SK-N-SH (cell line): Measurements from ENCODE around the gene ETFA. TPM values are rescaled to one million over a fixed set of nuclear protein-coding genes. Genes with fewer than 3 reads are reported as not detected.

Source experiments
- CTCF ChIA-PET: fragments of 300-600, 350-600 bp; formaldehyde crosslinking; extraction: SDS; loops from one replicate; lab custom pipeline; 2021; lab: Yijun Ruan, JAX
- POLR2A ChIA-PET: fragments of 350-600 bp; sonication (Branson Sonifier 250); formaldehyde crosslinking; extraction: SDS; loops from one replicate; lab custom pipeline; 2020; ENCODE audit warnings: antibody characterized with exemption, inconsistent platforms; lab: Yijun Ruan, JAX
- DNase-seq: peaks from one replicate; pipeline ENCODE4 v3.0.0; 2012
- H2AFZ ChIP-seq: fragments of 200-600 bp; sonication (generic); 2 replicates; pipeline ENCODE4 v1.8.1; 2016; ENCODE audit warnings: antibody characterized with exemption, mild to moderate bottlenecking, low read depth
- H3F3A ChIP-seq: fragments of 200-600 bp; sonication (generic); replicated peaks from 2 replicates; pipeline ENCODE3; 2016; ENCODE audit warnings: antibody characterized with exemption, mild to moderate bottlenecking; ENCODE audit not compliant: insufficient read depth
- H3K27ac ChIP-seq, 2 experiments: fragments of 200-500 bp in 1 of 2; fragments of 200-600 bp in 1 of 2; sonication (Bioruptor generic) in 1 of 2; sonication (generic), shearing (Covaris generic) in 1 of 2; 2 replicates each; pipeline versions ENCODE4 v1.5.1 to v1.6.1; 2014 to 2016; ENCODE audit warnings: low read depth in 2 of 2, inconsistent platforms in 1 of 2, low read length in 1 of 2, mild to moderate bottlenecking in 1 of 2, mixed read lengths in 1 of 2
- H3K27me3 ChIP-seq: fragments of 200-600 bp; sonication (generic), shearing (Covaris generic); 2 replicates; pipeline ENCODE4 v1.6.1; 2016; ENCODE audit warnings: mixed run types; ENCODE audit not compliant: insufficient read depth
- H3K36me3 ChIP-seq, 2 experiments: fragments of 200-500 bp in 1 of 2; fragments of 200-600 bp in 1 of 2; sonication (Bioruptor generic) in 1 of 2; sonication (generic) in 1 of 2; replicated peaks in 1 of 2; 2 replicates each; pipeline versions ENCODE3 to v1.5.1; 2014 to 2016; ENCODE audit warnings: low read length in 1 of 2, mild to moderate bottlenecking in 1 of 2; ENCODE audit not compliant: insufficient read depth in 2 of 2, control insufficient read depth in 1 of 2
- H3K4me1 ChIP-seq, 2 experiments: fragments of 200-500 bp in 1 of 2; fragments of 200-600 bp in 1 of 2; sonication (Bioruptor generic) in 1 of 2; sonication (generic), shearing (Covaris generic) in 1 of 2; 2 replicates each; pipeline versions ENCODE4 v1.5.1 to v1.6.1; 2014 to 2016; ENCODE audit warnings: low read depth in 1 of 2, low read length in 1 of 2, mixed run types in 1 of 2; ENCODE audit not compliant: insufficient read depth in 2 of 2, control insufficient read depth in 1 of 2
- H3K4me2 ChIP-seq: fragments of 200-600 bp; sonication (generic), shearing (Covaris generic); 2 replicates; pipeline ENCODE4 v1.6.1; 2017; ENCODE audit warnings: mixed run types
- H3K4me3 ChIP-seq, 2 experiments: fragments of 200-500 bp in 1 of 2; fragments of 200-600 bp in 1 of 2; sonication (Bioruptor generic) in 1 of 2; sonication (generic), shearing (Covaris generic) in 1 of 2; 2 replicates each; pipeline versions ENCODE4 v1.5.1 to v1.8.1; 2014 to 2016; ENCODE audit warnings: low read depth in 2 of 2, inconsistent platforms in 1 of 2, low read length in 1 of 2, mild to moderate bottlenecking in 1 of 2, mixed read lengths in 1 of 2, moderate library complexity in 1 of 2
- H3K79me2 ChIP-seq: fragments of 200-600 bp; sonication (generic); 2 replicates; pipeline ENCODE4 v1.8.1; 2017; ENCODE audit warnings: mild to moderate bottlenecking; ENCODE audit not compliant: insufficient read depth
- H3K9ac ChIP-seq: fragments of 200-600 bp; sonication (generic); 2 replicates; pipeline ENCODE4 v1.6.1; 2017; ENCODE audit warnings: mixed run types
- H3K9me2 ChIP-seq: fragments of 200-600 bp; sonication (generic); 2 replicates; pipeline ENCODE4 v1.6.1; 2017; ENCODE audit warnings: mixed run types
- H3K9me3 ChIP-seq: fragments of 200-600 bp; sonication (generic); 2 replicates; pipeline ENCODE4 v1.6.1; 2017; ENCODE audit warnings: mixed run types, mild to moderate bottlenecking, moderate library complexity
- H4K20me1 ChIP-seq: fragments of 200-600 bp; sonication (generic); 2 replicates; pipeline ENCODE4 v1.6.1; 2017; ENCODE audit warnings: mild to moderate bottlenecking, mixed run types; ENCODE audit not compliant: insufficient read depth
- EP300 ChIP-seq, 2 experiments: IDR thresholded peaks; 2 replicates each; pipeline versions ENCODE4 v1.4.0 to v1.6.1; 2012; ENCODE audit warnings: borderline replicate concordance in 1 of 2, low read depth in 1 of 2, low read length in 1 of 2
- FOSL2 ChIP-seq: IDR thresholded peaks from 2 replicates; pipeline ENCODE4 v1.4.0; 2012; ENCODE audit warnings: low read depth, mild to moderate bottlenecking, moderate library complexity, borderline replicate concordance
- GATA2 ChIP-seq: sonication (generic); formaldehyde crosslinking; IDR thresholded peaks from 2 replicates; pipeline ENCODE4 v1.5.0; 2020; ENCODE audit warnings: mild to moderate bottlenecking, missing genetic modification reagents
- NFIC ChIP-seq: IDR thresholded peaks from 2 replicates; pipeline ENCODE4 v1.4.0; 2012; ENCODE audit warnings: borderline replicate concordance
- NRF1 ChIP-seq: IDR thresholded peaks from 2 replicates; pipeline ENCODE4 v1.6.1; 2012; ENCODE audit warnings: low read depth, mild to moderate bottlenecking, low read length
- POLR2AphosphoS5 ChIP-seq: IDR thresholded peaks from 2 replicates; pipeline ENCODE4 v1.6.1; 2012; ENCODE audit warnings: low read depth, low read length
- RAD21 ChIP-seq: IDR thresholded peaks from 2 replicates; pipeline ENCODE4 v1.6.1; 2012; ENCODE audit warnings: mild to moderate bottlenecking, low read length
- RXRA ChIP-seq: IDR thresholded peaks from 2 replicates; pipeline ENCODE4 v1.4.0; 2012; ENCODE audit warnings: low read depth, mild to moderate bottlenecking, borderline replicate concordance
- TAF1 ChIP-seq: IDR thresholded peaks from 2 replicates; pipeline ENCODE4 v1.6.1; 2012; ENCODE audit warnings: low read depth, mild to moderate bottlenecking, low read length, moderate library complexity, borderline replicate concordance
- USF1 ChIP-seq: IDR thresholded peaks from 2 replicates; pipeline ENCODE4 v1.4.0; 2012; ENCODE audit warnings: low read depth, borderline replicate concordance
- WGBS: methylation state at CpG from one replicate; pipeline ENCODE4 v1.1.6; 2017; ENCODE audit warnings: low lambda C conversion rate; 5-methylcytosine and 5-hydroxymethylcytosine counted together
- polyA plus RNA-seq, 3 experiments: library from polyadenylated mRNA; depleted of rRNA; stranded (reverse); fragments of >200 nt; gene quantifications; 2 replicates each; pipeline ENCODE4 v1.2.3, GENCODE V29; 2012

ETFA gene
- polyA plus RNA-seq, 1 of the 3 experiments (the other 2 are of a cell fraction): 122 TPM

- POLR2A ChIA-PET: no interaction called here
- Histone ChIP-seq H3K36me3 (peaks cover 35% of the 10 kb centered on the region in 2 experiments), H3F3A (no peaks in the 10 kb centered on the region), H4K20me1 (no peaks in the 10 kb centered on the region), H3K27me3 (no peaks in the 10 kb centered on the region), H3K9ac (no peak overlapping the region), H3K27ac (no peak overlapping the region), H3K9me2 (no peaks in the 10 kb centered on the region), H3K79me2 (no peaks in the 10 kb centered on the region), H3K4me2 (no peak overlapping the region), H3K4me1 (peaks cover 0 to 6% of the 10 kb centered on the region in 2 experiments; a peak in 1 of 4 replicates), H3K4me3 (no peak overlapping the region), H2AFZ (no peak overlapping the region), H3K9me3 (no peaks in the 10 kb centered on the region)
- WGBS: 77% methylated on average over 7 of the region's 7 CpGs
- DNase-seq: no peak
- CTCF ChIA-PET: interaction anchor here (0.9 to 1.8 kb wide), 3 partner anchors 26 to 113 kb away, joined by 3 to 5 read pairs (median 3); no protein-coding TSS in a partner anchor
- TF ChIP-seq EP300 (IDR thresholded peaks at IDR 0.05; ENCODE audit: borderline replicate concordance in 1 of 2, low read depth in 1 of 2, low read length in 1 of 2): no peak
- TF ChIP-seq NFIC: peak; percentile 70
Observed at GRCh38 chr15:76217029-76217881, 94.0 kb downstream of the ETFA start.

- peaks cover 30 to 46% of the 10 kb centered on the region in 2 experiments for H3K36me3 ChIP-seq
- no peaks in the 10 kb centered on the region for H3K9me2 ChIP-seq
- no peaks in the 10 kb centered on the region for H3K79me2 ChIP-seq
- no peak overlapping the region for H3K9ac ChIP-seq
- no peak overlapping the region for H3K4me2 ChIP-seq
- TF ChIP-seq RXRA (no peak), TAF1 (no peak), GATA2 (CRISPR knock-in tag) (no peak), POLR2AphosphoS5 (no peak), NRF1 (no peak), USF1 (no peak), RAD21 (no peak), FOSL2 (no peak)
- no peak for DNase-seq
- no peak overlapping the region for H2AFZ ChIP-seq
- WGBS: 100% methylated on average over 1 of the region's 1 CpG
- CTCF ChIA-PET: interaction anchor here (0.8 to 1.5 kb wide), 3 partner anchors 9 to 20 kb away, joined by 3 to 5 read pairs (median 3); no protein-coding TSS in a partner anchor
- H3F3A ChIP-seq: no peaks in the 10 kb centered on the region
- H4K20me1 ChIP-seq: no peaks in the 10 kb centered on the region
- H3K4me1 ChIP-seq: peaks cover 0 to 6% of the 10 kb centered on the region in 2 experiments; a peak in 1 of 4 replicates
- POLR2A ChIA-PET: no interaction called here
- H3K4me3 ChIP-seq: no peak overlapping the region
- no peak overlapping the region for H3K27ac ChIP-seq
- H3K9me3 ChIP-seq: no peaks in the 10 kb centered on the region
- no peaks in the 10 kb centered on the region for H3K27me3 ChIP-seq
Observed at GRCh38 chr15:76215634-76216033, 95.6 kb downstream of the ETFA start.
